Small intestine (tissue), 7 donors: ENCODE data around the gene C16orf95. TPM values are rescaled to one million over a fixed set of nuclear protein-coding genes. Genes with fewer than 3 reads are reported as not detected.

Source experiments
- DNase-seq, 2 donors: peaks; one replicate each; pipeline versions ENCODE4 v3.0.0 to v3.0.0-alpha.2; 2013
- FAIRE-seq: peaks from 2 replicates; lab custom pipeline; 2012; peaks lifted over from hg19 to GRCh38; lab: Jason Lieb, UNC
- H3K27ac ChIP-seq, 3 donors: one replicate each; pipeline ENCODE4 v1.5.1; 2013; ENCODE audit warnings: low read length in 2 of 3, mild to moderate bottlenecking in 2 of 3, control low read depth in 1 of 3, inconsistent platforms in 1 of 3, low read depth in 1 of 3, moderate library complexity in 1 of 3
- H3K27me3 ChIP-seq, 3 donors: one replicate each; pipeline ENCODE4 v1.6.1; 2013; ENCODE audit warnings: low read length in 3 of 3, inconsistent platforms in 1 of 3; ENCODE audit not compliant: control insufficient read depth in 3 of 3, insufficient read depth in 3 of 3
- H3K36me3 ChIP-seq, 3 donors: one replicate each; pipeline ENCODE4 v1.6.1; 2013; ENCODE audit warnings: low read length in 3 of 3, inconsistent platforms in 1 of 3, low read depth in 1 of 3, mild to moderate bottlenecking in 1 of 3, moderate library complexity in 1 of 3; ENCODE audit not compliant: control insufficient read depth in 3 of 3, insufficient read depth in 2 of 3
- H3K4me1 ChIP-seq, 3 donors: one replicate each; pipeline ENCODE4 v1.6.1; 2013; ENCODE audit warnings: low read length in 2 of 3, inconsistent platforms in 1 of 3, low read depth in 1 of 3, mild to moderate bottlenecking in 1 of 3, moderate library complexity in 1 of 3; ENCODE audit not compliant: control insufficient read depth in 3 of 3, insufficient read depth in 2 of 3
- H3K4me3 ChIP-seq, 3 donors: one replicate each; pipeline ENCODE4 v1.5.1; 2013; ENCODE audit warnings: low read length in 3 of 3, control low read depth in 1 of 3, inconsistent platforms in 1 of 3, low read depth in 1 of 3, mild to moderate bottlenecking in 1 of 3, moderate library complexity in 1 of 3
- H3K9me3 ChIP-seq, 2 donors: one replicate each; pipeline ENCODE4 v1.6.1; 2013; ENCODE audit warnings: low read depth in 1 of 2, low read length in 1 of 2; ENCODE audit not compliant: control insufficient read depth in 2 of 2, insufficient read depth in 1 of 2
- WGBS, 3 donors: extraction: QIAGEN DNeasy Blood & Tissue Kit; methylation state at CpG; one replicate each; pipeline ENCODE4 v1.1.7; 2013; 5-methylcytosine and 5-hydroxymethylcytosine counted together
- polyA plus RNA-seq, 4 donors: library from polyadenylated mRNA; stranded (reverse) in 3 of 4; unstranded in 1 of 4; fragments of 200-250 nt in 3 of 4; fragments of 120-200 nt in 1 of 4; gene quantifications; one replicate each; pipeline versions ENCODE4 v1.2.1 to v1.2.3, GENCODE V29; 2013
- donor health status: healthy with polysubstance abuse.
- donor health status: control.
- donor health status: control.
- donor health status: Bipolar disorder and iron deficiency.
- donor health status: healthy.

Gene C16orf95
- polyA plus RNA-seq, 4 donors, result 2.2 to 4.8 (median 3.5) TPM

DNA sequence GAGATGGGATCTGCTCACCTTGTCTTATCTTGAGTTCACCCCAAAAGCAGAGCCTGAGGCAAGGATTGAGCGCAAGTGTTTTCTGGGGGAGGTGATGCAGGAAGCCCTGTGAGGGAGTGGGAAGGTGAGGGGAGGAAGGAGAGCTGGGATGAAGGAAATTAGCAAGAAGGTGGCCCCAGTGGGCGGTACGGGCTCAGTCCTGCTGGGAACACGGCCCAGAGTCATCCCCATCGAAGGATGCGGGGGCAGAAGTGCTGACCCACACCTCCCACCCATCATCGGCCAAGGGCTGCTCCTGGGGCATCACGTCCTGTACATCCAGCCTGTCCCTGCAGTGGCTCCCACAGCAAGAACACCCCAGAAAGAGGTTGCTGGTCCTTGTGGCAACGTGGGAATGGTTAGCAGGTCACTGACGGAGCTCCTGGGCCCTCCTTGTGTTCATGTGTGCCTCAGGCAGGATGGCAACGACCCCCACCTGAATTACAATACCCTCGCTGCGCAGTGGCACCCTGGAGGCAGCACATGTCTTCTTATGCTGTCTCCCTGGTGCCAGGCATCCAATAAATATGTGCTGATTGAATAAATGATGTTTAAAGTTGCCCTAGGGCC lies 18.2 kb downstream of the C16orf95 start:
- 85 to 90% (median 85%) methylated on average over 13 of the region's 13 CpGs for WGBS, 3 donors
- no peak overlapping the region for H3K4me3 ChIP-seq
- no peaks in the 10 kb centered on the region for H3K9me3 ChIP-seq
- H3K27me3 ChIP-seq, result no peaks in the 10 kb centered on the region
- H3K36me3 ChIP-seq, result peaks cover 0 to 2% (median 0%) of the 10 kb centered on the region in 3 donors
- H3K27ac ChIP-seq, result no peak overlapping the region
- no peak for DNase-seq
- FAIRE-seq, result no peak
- H3K4me1 ChIP-seq, result peaks cover 0 to 4% (median 2%) of the 10 kb centered on the region in 3 donors

GRCh38 chr16:87297918-87298631 lies 19.1 kb downstream of the C16orf95 start:
- Histone ChIP-seq H3K4me1 (peaks cover 0 to 4% (median 2%) of the 10 kb centered on the region in 3 donors), H3K27me3 (no peaks in the 10 kb centered on the region), H3K36me3 (peaks cover 0 to 2% (median 0%) of the 10 kb centered on the region in 3 donors), H3K9me3 (no peaks in the 10 kb centered on the region), H3K4me3 (no peak overlapping the region), H3K27ac (no peak overlapping the region)
- FAIRE-seq (no peak), DNase-seq (peak; percentile 17 to 37)
- 50 to 62% (median 52%) methylated on average over 15 of the region's 15 CpGs for WGBS, 3 donors

GRCh38 chr16:87297407-87297806 lies 19.8 kb downstream of the C16orf95 start:
- H3K9me3 ChIP-seq, result no peaks in the 10 kb centered on the region
- DNase-seq, result no peak
- H3K27ac ChIP-seq, result no peak overlapping the region
- 91 to 93% (median 92%) methylated on average over 5 of the region's 5 CpGs for WGBS, 3 donors
- H3K36me3 ChIP-seq, result peaks cover 0 to 2% (median 0%) of the 10 kb centered on the region in 3 donors
- no peak overlapping the region for H3K4me3 ChIP-seq
- FAIRE-seq, result no peak
- peaks cover 0 to 4% (median 2%) of the 10 kb centered on the region in 3 donors for H3K4me1 ChIP-seq
- no peaks in the 10 kb centered on the region for H3K27me3 ChIP-seq

GRCh38 chr16:87295661-87296531 lies 21.3 kb downstream of the C16orf95 start:
- FAIRE-seq, result no peak
- Histone ChIP-seq H3K27ac (peak overlapping the region in 2 of 3 donors; percentile 5 to 47), H3K4me1 (peaks cover 0 to 4% (median 2%) of the 10 kb centered on the region in 3 donors)

GRCh38 chr16:87295259-87295658 lies 21.9 kb downstream of the C16orf95 start:
- H3K36me3 ChIP-seq, result peaks cover 0 to 2% (median 0%) of the 10 kb centered on the region in 3 donors
- DNase-seq, result peak; percentile 66 to 91
- peaks cover 0 to 4% (median 2%) of the 10 kb centered on the region in 3 donors for H3K4me1 ChIP-seq
- peak overlapping the region in 2 of 3 donors; percentile 5 to 47 for H3K27ac ChIP-seq
- no peaks in the 10 kb centered on the region for H3K27me3 ChIP-seq
- FAIRE-seq, result no peak
- H3K9me3 ChIP-seq, result peaks cover 0 to 4% of the 10 kb centered on the region in 2 donors
- WGBS, 3 donors, result 66 to 86% (median 72%) methylated on average over 4 of the region's 4 CpGs
- no peak overlapping the region for H3K4me3 ChIP-seq

More at GRCh38 chr16:87295661-87296531, 21.3 kb downstream of the C16orf95 start:
- peak overlapping the region in 1 of 3 donors; percentile 5 for H3K4me3 ChIP-seq
- WGBS, 3 donors, result 72 to 85% (median 81%) methylated on average over 20 of the region's 20 CpGs
- H3K36me3 ChIP-seq, result peaks cover 0 to 2% (median 0%) of the 10 kb centered on the region in 3 donors
- peak; percentile 64 to 69 for DNase-seq
- no peaks in the 10 kb centered on the region for H3K27me3 ChIP-seq
- H3K9me3 ChIP-seq, result peaks cover 0 to 4% of the 10 kb centered on the region in 2 donors

DNA sequence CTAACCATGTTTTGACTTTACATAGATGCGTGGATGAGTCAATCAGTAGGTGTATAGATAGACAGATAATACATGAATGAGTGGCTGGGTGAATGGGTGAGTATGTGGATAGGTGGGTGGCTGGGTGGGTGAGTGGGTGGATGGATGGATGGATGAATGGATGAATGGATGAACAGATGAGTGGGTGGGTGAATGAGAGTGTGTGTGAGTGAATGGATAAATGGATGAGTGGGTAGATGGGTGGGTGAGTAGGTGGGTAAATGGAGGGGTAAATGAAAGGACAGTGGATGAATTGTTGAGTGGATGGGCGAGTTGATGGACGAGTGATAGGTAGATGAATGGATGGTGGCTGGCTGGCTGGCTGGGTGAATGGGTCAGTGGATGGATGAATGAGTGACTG lies 23.2 kb downstream of the C16orf95 start:
- Histone ChIP-seq H3K27me3 (no peaks in the 10 kb centered on the region), H3K4me3 (no peak overlapping the region), H3K36me3 (peaks cover 0 to 2% (median 0%) of the 10 kb centered on the region in 3 donors), H3K9me3 (peaks cover 0 to 7% of the 10 kb centered on the region in 2 donors), H3K27ac (no peak overlapping the region), H3K4me1 (peaks cover 0 to 4% (median 2%) of the 10 kb centered on the region in 3 donors)
- FAIRE-seq (no peak), DNase-seq (no peak)
- 96 to 99% (median 96%) methylated on average over 3 of the region's 3 CpGs for WGBS, 3 donors

- no peak overlapping the region for H3K4me3 ChIP-seq
- no peaks in the 10 kb centered on the region for H3K27me3 ChIP-seq
- DNase-seq (no peak), FAIRE-seq (no peak)
- H3K36me3 ChIP-seq, result no peaks in the 10 kb centered on the region
- H3K9me3 ChIP-seq, result peaks cover 0 to 9% of the 10 kb centered on the region in 2 donors
- no peak overlapping the region for H3K27ac ChIP-seq
- 88 to 99% (median 95%) methylated on average over 6 of the region's 6 CpGs for WGBS, 3 donors
- H3K4me1 ChIP-seq, result peaks cover 0 to 4% (median 2%) of the 10 kb centered on the region in 3 donors
Observed at GRCh38 chr16:87291944-87292343, 25.2 kb downstream of the C16orf95 start.
